ENCODE results near the gene FGF12. TPM values are rescaled to one million over a fixed set of nuclear protein-coding genes. Genes with fewer than 3 reads are reported as not detected.

Gene FGF12
- total RNA-seq, 1 experiment from 2014 or later = 0.07 TPM

GRCh38 chr3:192652727-192653126 is 74.6 kb downstream of the FGF12 start:
- H3K9ac ChIP-seq (ENCODE audit: low read length) = no peak overlapping the region
- CTCF ChIA-PET = no interaction called here
- intact Hi-C loops (cut with micrococcal nuclease) = no loop called here
- TF ChIP-seq, protein P1, sequence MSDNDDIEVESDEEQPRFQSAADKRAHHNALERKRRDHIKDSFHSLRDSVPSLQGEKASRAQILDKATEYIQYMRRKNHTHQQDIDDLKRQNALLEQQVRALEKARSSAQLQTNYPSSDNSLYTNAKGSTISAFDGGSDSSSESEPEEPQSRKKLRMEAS (IDR thresholded peaks at IDR 0.05) = no peak
- TF ChIP-seq SRF (IDR thresholded peaks at IDR 0.05; ENCODE audit: low read depth) (no peak), RAD21 (IDR thresholded peaks at IDR 0.05; ENCODE audit: low read depth) (no peak)
- TF ChIP-seq, protein P2, sequence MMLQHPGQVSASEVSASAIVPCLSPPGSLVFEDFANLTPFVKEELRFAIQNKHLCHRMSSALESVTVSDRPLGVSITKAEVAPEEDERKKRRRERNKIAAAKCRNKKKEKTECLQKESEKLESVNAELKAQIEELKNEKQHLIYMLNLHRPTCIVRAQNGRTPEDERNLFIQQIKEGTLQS (IDR thresholded peaks at IDR 0.05) = no peak
- H3K4me3 ChIP-seq (replicated peaks in 1 of 2; ENCODE audit: low read depth in 1 of 2, low read length in 2 of 2) = no peak overlapping the region
- BruUV-seq (replicated peaks) = no TSS peak
- H3K36me3 ChIP-seq (ENCODE audit: control insufficient read depth in 1 of 2, insufficient read depth in 2 of 2, low read length in 2 of 2) = no peaks in the 10 kb centered on the region
- H3K4me1 ChIP-seq (ENCODE audit: control insufficient read depth in 1 of 2, insufficient read depth in 2 of 2, low read length in 2 of 2) = no peaks in the 10 kb centered on the region
- no peaks in the 10 kb centered on the region for H3K9me2 ChIP-seq (ENCODE audit: insufficient read depth)
- H3K4me2 ChIP-seq (ENCODE audit: low read length) = no peak overlapping the region
- H3K9me3 ChIP-seq (ENCODE audit: control insufficient read depth in 1 of 2, insufficient read depth in 1 of 2, low read depth in 1 of 2, low read length in 2 of 2) = no peaks in the 10 kb centered on the region
- POLR2A ChIA-PET = no interaction called here
- no peaks in the 10 kb centered on the region for H4K20me1 ChIP-seq (ENCODE audit: insufficient read depth)
- ATAC-seq (no peak), DNase-seq (ENCODE audit: low read depth, low spot score) (no peak)
- H2AFZ ChIP-seq (ENCODE audit: low read depth, low read length, poor library complexity, severe bottlenecking) = no peak overlapping the region
- no peaks in the 10 kb centered on the region for H3K79me2 ChIP-seq (ENCODE audit: insufficient read depth, low read length)
- no peak overlapping the region for H3K27ac ChIP-seq (ENCODE audit: low read depth, low read length)
- RAD21 ChIA-PET (ENCODE audit: low non-redundant PET in 1 of 2, low total read pairs in 2 of 2, uncharacterized antibody in 2 of 2, unreplicated experiment in 2 of 2) = no interaction called here
- H3K27me3 ChIP-seq (ENCODE audit: insufficient read depth, low read length) = peaks cover 26% of the 10 kb centered on the region

GRCh38 chr3:192651836-192652512 is 75.4 kb downstream of the FGF12 start:
- no peaks in the 10 kb centered on the region for H3K79me2 ChIP-seq (ENCODE audit: insufficient read depth, low read length)
- no peaks in the 10 kb centered on the region for H3K4me1 ChIP-seq (ENCODE audit: control insufficient read depth in 1 of 2, insufficient read depth in 2 of 2, low read length in 2 of 2)
- no peak overlapping the region for H2AFZ ChIP-seq (ENCODE audit: low read depth, low read length, poor library complexity, severe bottlenecking)
- no peaks in the 10 kb centered on the region for H3K9me3 ChIP-seq (ENCODE audit: control insufficient read depth in 1 of 2, insufficient read depth in 1 of 2, low read depth in 1 of 2, low read length in 2 of 2)
- no peak overlapping the region for H3K9ac ChIP-seq (ENCODE audit: low read length)
- ChIA-PET POLR2A (no interaction called here), RAD21 (ENCODE audit: low non-redundant PET in 1 of 2, low total read pairs in 2 of 2, uncharacterized antibody in 2 of 2, unreplicated experiment in 2 of 2) (no interaction called here), CTCF (no interaction called here)
- intact Hi-C loops (cut with micrococcal nuclease) = no loop called here
- TF ChIP-seq RAD21 (IDR thresholded peaks at IDR 0.05; ENCODE audit: low read depth) = no peak
- H3K27ac ChIP-seq (ENCODE audit: low read depth, low read length) = no peak overlapping the region
- H3K36me3 ChIP-seq (ENCODE audit: control insufficient read depth in 1 of 2, insufficient read depth in 2 of 2, low read length in 2 of 2) = no peaks in the 10 kb centered on the region
- no peaks in the 10 kb centered on the region for H4K20me1 ChIP-seq (ENCODE audit: insufficient read depth)
- no peak for DNase-seq (ENCODE audit: low read depth, low spot score)
- BruUV-seq (replicated peaks) = no TSS peak
- no peak overlapping the region for H3K4me2 ChIP-seq (ENCODE audit: low read length)
- H3K27me3 ChIP-seq (ENCODE audit: insufficient read depth, low read length) = peaks cover 22% of the 10 kb centered on the region
- H3K9me2 ChIP-seq (ENCODE audit: insufficient read depth) = no peaks in the 10 kb centered on the region
- no peak for ATAC-seq
- H3K4me3 ChIP-seq (replicated peaks in 1 of 2; ENCODE audit: low read depth in 1 of 2, low read length in 2 of 2) = no peak overlapping the region
